ENCODE measurements around the gene RXFP1.

Gene RXFP1

GRCh38 chr4:158588285-158588684, 66.6 kb downstream of the RXFP1 start:
- no peak overlapping the region for H3K4me3 ChIP-seq (ENCODE audit: low read depth, low read length)
- DNase-seq (ENCODE audit: low read depth) = no peak
- no peak for TF ChIP-seq CTCF (conservative IDR thresholded peaks at IDR 0.05; ENCODE audit: low read depth, low read length)

- peak; percentile 35 for DNase-seq (ENCODE audit: low read depth)
- no peak overlapping the region for H3K4me3 ChIP-seq (ENCODE audit: low read depth, low read length)
- no peak for TF ChIP-seq CTCF (conservative IDR thresholded peaks at IDR 0.05; ENCODE audit: low read depth, low read length)
Measured at GRCh38 chr4:158588777-158589176, 67.1 kb downstream of the RXFP1 start.

- no peak for DNase-seq (ENCODE audit: low read depth)
- no peak for TF ChIP-seq CTCF (conservative IDR thresholded peaks at IDR 0.05; ENCODE audit: low read depth, low read length)
- H3K4me3 ChIP-seq (ENCODE audit: low read depth, low read length) = no peak overlapping the region
Measured at GRCh38 chr4:158590306-158590705, 68.6 kb downstream of the RXFP1 start.

GRCh38 chr4:158590824-158591223, 69.1 kb downstream of the RXFP1 start:
- DNase-seq (ENCODE audit: low read depth) = no peak
- TF ChIP-seq CTCF (conservative IDR thresholded peaks at IDR 0.05; ENCODE audit: low read depth, low read length) = no peak
- H3K4me3 ChIP-seq (ENCODE audit: low read depth, low read length) = no peak overlapping the region

- no peak overlapping the region for H3K4me3 ChIP-seq (ENCODE audit: low read depth, low read length)
- no peak for DNase-seq (ENCODE audit: low read depth)
- no peak for TF ChIP-seq CTCF (conservative IDR thresholded peaks at IDR 0.05; ENCODE audit: low read depth, low read length)
Measured at GRCh38 chr4:158597879-158598596, 76.4 kb downstream of the RXFP1 start.

- H3K4me3 ChIP-seq (ENCODE audit: low read depth, low read length) = no peak overlapping the region
- DNase-seq (ENCODE audit: low read depth) = no peak
- no peak for TF ChIP-seq CTCF (conservative IDR thresholded peaks at IDR 0.05; ENCODE audit: low read depth, low read length)
Measured at GRCh38 chr4:158599150-158599549, 77.5 kb downstream of the RXFP1 start.
